Left lung (tissue), 10 donors: ENCODE data around the gene CYP19A1. TPM values are rescaled to one million over a fixed set of nuclear protein-coding genes. Genes with fewer than 3 reads are reported as not detected.

Experiments used
- ATAC-seq: fragments of 200-7000 bp; cut with Tn5 transposase; one replicate; pipeline ENCODE4 v1.9.1; 2020; ENCODE audit warnings: moderate library complexity
- DNase-seq, 4 donors: peaks; one replicate each; pipeline ENCODE4 v3.0.0-alpha.2; 2013 to 2020
- H3K27ac ChIP-seq, 2 donors: fragments of 200-600 bp; sonication (generic) in 1 of 2; one replicate each; pipeline versions ENCODE4 v1.5.0 to v1.8.0; 2020 to 2021
- H3K27me3 ChIP-seq, 2 donors: fragments of 200-600 bp; sonication (generic) in 1 of 2; one replicate each; pipeline versions ENCODE4 v1.5.0 to v1.8.0; 2020 to 2021
- H3K36me3 ChIP-seq, 2 donors: fragments of 200-600 bp; sonication (generic) in 1 of 2; one replicate each; pipeline versions ENCODE4 v1.5.0 to v1.8.0; 2020 to 2021
- H3K4me1 ChIP-seq, 2 donors: fragments of 200-600 bp; one replicate each; pipeline ENCODE4 v1.8.0; 2021
- H3K4me3 ChIP-seq, 2 donors: fragments of 200-600 bp; sonication (generic) in 1 of 2; one replicate each; pipeline versions ENCODE4 v1.5.0 to v1.8.0; 2020 to 2021; ENCODE audit warnings: mild to moderate bottlenecking in 1 of 2
- H3K9me3 ChIP-seq, 2 donors: fragments of 200-600 bp; sonication (generic) in 1 of 2; one replicate each; pipeline versions ENCODE4 v1.5.0 to v1.8.0; 2020 to 2021
- CTCF ChIP-seq, 2 donors: fragments of 200-600 bp; sonication (generic) in 1 of 2; IDR thresholded peaks; one replicate each; pipeline versions ENCODE4 v1.5.0 to v1.8.0; 2021; ENCODE audit warnings: antibody characterized with exemption in 2 of 2
- intact Hi-C, 2 donors: fragments of 100-400 bp; cut with DNase I; formaldehyde crosslinking; loops; one replicate each; pipeline versions ENCODE4 v1.11.2 to v1.14.2; 2022
- polyA plus RNA-seq, 6 donors: library from polyadenylated mRNA; unstranded; fragments of 120-200 nt; gene quantifications; one replicate each; pipeline ENCODE4 v1.2.1, GENCODE V29; 2013; ENCODE audit not compliant: insufficient read length in 6 of 6
- total RNA-seq, 2 donors: library from RNA; stranded (reverse); fragmentation: NEBNext Ultra II Directional; extraction: Animal tissue kit (Norgen Biotek cat#: 25700); gene quantifications; one replicate each; pipeline ENCODE4 v1.2.1, GENCODE V29; 2021
- donor health status: DM: no; HTN: yes; CAD: no.
- donor health status: DM: no; HTN: no; CAD: no.

The CYP19A1 gene
- total and polyA plus RNA-seq, 8 donors: 0.13 to 7.1 (median 0.47) TPM; not detected in 2

GRCh38 chr15:51343466-51343865, 5.1 kb upstream of the CYP19A1 start:
- DNase-seq: no peak
- no peaks in the 10 kb centered on the region for H3K9me3 ChIP-seq
- peaks cover 3 to 16% of the 10 kb centered on the region in 2 donors for H3K4me1 ChIP-seq
- ATAC-seq: no peak
- no peaks in the 10 kb centered on the region for H3K36me3 ChIP-seq
- TF ChIP-seq CTCF (IDR thresholded peaks at IDR 0.05): no peak
- intact Hi-C loops: no loop called here
- H3K27me3 ChIP-seq: peaks cover 5 to 27% of the 10 kb centered on the region in 2 donors
- H3K27ac ChIP-seq: no peak overlapping the region
- H3K4me3 ChIP-seq: no peak overlapping the region

- no peak for TF ChIP-seq CTCF (IDR thresholded peaks at IDR 0.05)
- Histone ChIP-seq H3K27ac (no peak overlapping the region), H3K27me3 (peaks cover 5 to 27% of the 10 kb centered on the region in 2 donors), H3K9me3 (no peaks in the 10 kb centered on the region), H3K36me3 (no peaks in the 10 kb centered on the region), H3K4me1 (peaks cover 3 to 16% of the 10 kb centered on the region in 2 donors), H3K4me3 (peak overlapping the region; percentile 21 to 42)
- DNase-seq (no peak), ATAC-seq (peak; percentile 8)
- intact Hi-C loops: no loop called here
Observed at GRCh38 chr15:51342227-51342999, 4.0 kb upstream of the CYP19A1 start.

- Histone ChIP-seq H3K9me3 (no peaks in the 10 kb centered on the region), H3K27me3 (peaks cover 5 to 27% of the 10 kb centered on the region in 2 donors), H3K4me1 (peaks cover 3 to 16% of the 10 kb centered on the region in 2 donors), H3K4me3 (peak within 1 kb of the TSS; percentile 21 to 42), H3K27ac (peak within 1 kb of the TSS in 1 of 2 donors; percentile 35), H3K36me3 (no peaks in the 10 kb centered on the region)
- intact Hi-C loops: no loop called here
- DNase-seq (peak in 3 of 4 donors; percentile 23 to 87 (median 63)), ATAC-seq (peak; percentile 79)
- TF ChIP-seq CTCF (IDR thresholded peaks at IDR 0.05): no peak
Observed at GRCh38 chr15:51341366-51342226, 3.2 kb upstream of the CYP19A1 start, which contains the start of gene GLDN. Gene GLDN (plus strand): TSS chr15:51341655. CDS start chr15:51341685, 30 bp downstream.

- intact Hi-C loops: no loop called here
- Histone ChIP-seq H3K27ac (no peak overlapping the region), H3K9me3 (no peaks in the 10 kb centered on the region), H3K27me3 (peaks cover 3 to 7% of the 10 kb centered on the region in 2 donors), H3K4me1 (peaks cover 0 to 35% of the 10 kb centered on the region in 2 donors), H3K4me3 (no peak overlapping the region), H3K36me3 (no peaks in the 10 kb centered on the region)
- TF ChIP-seq CTCF (IDR thresholded peaks at IDR 0.05): no peak
- no peak for DNase-seq
- no peak for ATAC-seq
Observed at GRCh38 chr15:51335538-51336410, 2.6 kb downstream of the CYP19A1 start.
